IPS-NIHi11 (cell line): Measurements from ENCODE around the gene ATXN7L1.
"Not testable (repeated sequence)": the region's sequence is repeated elsewhere in the genome, so short reads cannot be mapped to it uniquely, and the experiment has no call there.

Experiments used
- DNase-seq: peaks from one replicate; pipeline ENCODE4 v3.0.0; 2012; ENCODE audit warnings: mixed read lengths, low spot score

ATXN7L1 gene

DNA sequence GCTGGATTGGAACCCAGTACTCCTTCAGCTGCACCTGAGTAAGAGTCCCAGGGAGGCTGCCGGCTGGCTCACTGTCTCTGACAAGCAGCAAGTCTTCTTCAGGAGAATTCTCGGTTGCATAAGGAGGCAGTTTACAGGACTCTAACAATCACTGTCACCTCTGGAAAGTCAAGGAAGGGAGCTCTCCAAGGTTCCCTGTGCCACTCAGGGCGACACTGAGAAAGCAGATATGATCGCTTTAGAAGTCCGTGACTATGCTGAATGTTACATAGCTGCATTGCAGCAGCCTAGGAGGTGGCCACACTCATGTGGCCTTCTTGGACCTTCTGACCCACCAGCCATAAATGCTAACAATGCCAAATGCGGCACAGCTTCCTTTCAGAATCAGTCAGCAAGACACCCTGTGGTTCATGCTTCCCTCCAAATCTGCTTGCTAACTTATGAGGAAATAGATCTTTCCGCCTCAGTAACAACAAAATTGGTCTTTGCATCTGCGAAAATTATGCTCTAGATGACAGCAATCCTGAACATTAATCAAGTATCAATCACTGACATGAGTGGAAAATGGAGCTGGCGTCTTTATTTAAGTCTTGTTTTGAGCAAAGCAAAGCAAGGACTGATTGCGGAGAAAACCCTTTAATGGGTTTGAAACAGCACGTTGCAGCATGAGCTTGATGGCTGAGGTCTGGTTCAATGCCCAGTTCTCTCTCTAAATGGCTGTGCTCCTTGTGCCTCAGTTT lies 132.9 kb downstream of the ATXN7L1 start:
- peak; percentile 39 for DNase-seq

GRCh38 chr7:105742787-105743186 lies 133.6 kb downstream of the ATXN7L1 start:
- no peak for DNase-seq

DNA sequence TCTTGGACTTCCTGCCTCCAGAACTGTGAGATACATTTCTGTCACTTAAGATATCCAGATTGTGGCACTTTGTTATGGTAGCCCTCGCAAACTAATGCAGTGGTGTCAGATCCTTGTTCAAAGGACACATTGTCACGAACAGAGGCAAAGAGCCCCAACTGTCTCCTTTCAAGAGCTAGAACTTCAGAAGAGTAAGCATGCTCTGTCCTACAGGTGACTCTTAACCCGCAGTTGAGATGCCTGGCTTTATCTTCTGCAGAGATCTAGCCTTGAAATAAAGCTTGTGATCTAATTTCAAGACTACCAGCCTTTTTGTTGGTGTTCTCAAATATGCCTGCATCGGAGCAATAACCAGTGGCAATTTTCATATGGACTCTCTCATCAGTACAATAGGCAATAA lies 134.4 kb downstream of the ATXN7L1 start:
- DNase-seq, result no peak

DNA sequence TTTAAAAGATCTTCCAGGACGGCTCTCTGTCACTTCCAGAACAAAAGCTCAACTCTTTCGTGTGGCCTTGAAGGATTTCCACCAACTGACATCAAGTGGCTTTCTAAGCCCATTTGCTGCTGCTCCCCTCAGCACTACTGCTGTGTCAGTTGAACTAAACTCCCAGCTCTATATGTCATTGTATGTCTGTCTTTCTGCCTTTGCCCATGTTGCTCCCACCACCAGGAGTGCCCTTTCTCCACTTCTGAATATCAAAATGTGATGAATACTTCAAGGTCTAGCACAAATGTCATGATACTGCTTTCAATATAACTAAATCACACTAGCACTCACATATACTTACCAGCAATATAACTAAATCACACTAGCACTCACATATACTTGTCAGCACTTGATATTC lies 138.3 kb downstream of the ATXN7L1 start:
- DNase-seq, result no peak

DNA sequence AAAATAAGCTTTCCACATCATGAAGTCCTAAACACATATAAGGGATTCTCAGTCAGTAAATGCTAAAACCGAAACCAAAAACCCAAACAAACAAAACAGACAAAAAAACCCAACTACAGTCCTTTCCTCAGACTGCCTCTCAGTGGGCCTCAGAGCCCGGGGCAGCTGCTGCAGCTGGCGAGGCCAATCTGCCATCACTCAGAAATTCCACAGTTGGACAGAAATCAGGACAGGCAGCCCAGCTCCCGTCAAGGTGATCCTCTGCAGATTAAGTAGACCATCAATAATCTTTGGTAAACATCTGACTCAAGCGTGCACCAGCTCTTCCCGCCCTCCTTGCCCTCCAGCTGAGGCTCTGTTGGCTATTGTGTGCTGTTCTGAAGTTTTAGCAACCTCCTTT lies 142.2 kb downstream of the ATXN7L1 start:
- DNase-seq, result no peak

DNA sequence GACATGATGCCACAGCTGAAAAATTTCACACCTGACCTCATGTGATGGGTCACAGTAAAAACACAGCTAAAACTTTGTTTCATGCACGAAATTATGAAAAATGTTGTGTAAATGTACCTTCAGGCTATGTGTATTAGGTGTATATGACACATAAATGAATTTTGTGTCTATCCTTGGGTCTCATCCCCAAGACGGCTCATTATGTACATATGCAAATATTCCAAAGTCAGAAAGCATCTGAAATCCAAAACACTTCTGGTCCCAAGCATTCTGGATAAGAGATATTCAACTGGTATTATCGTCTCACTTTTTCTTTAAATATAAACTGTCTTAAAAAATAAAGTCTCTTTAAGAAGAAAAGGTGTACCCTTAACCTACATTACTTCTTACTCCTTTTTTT lies 145.4 kb downstream of the ATXN7L1 start:
- DNase-seq, result no peak

- no peak for DNase-seq
Observed at GRCh38 chr7:105728028-105728427, 148.4 kb downstream of the ATXN7L1 start.

DNA sequence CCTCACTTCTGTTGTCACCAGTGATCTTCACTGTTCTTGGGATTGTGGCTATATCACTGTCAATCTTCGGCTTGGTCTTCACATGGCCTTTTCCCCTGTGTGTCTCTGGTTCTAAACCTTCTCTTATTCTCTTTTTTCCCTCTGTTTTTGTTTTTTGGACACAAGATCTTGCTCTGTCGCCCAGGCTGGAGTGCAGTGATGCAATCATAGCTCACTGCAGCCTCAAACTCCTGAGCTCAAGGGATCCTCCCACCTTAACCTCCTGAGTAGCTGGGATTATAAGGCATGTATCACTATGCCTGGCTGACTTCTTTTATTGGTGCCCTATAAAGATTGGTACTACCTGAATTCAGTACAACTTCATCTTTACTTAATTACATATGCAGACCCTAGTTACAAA lies 151.7 kb downstream of the ATXN7L1 start:
- DNase-seq, result no peak

GRCh38 chr7:105723572-105723971 lies 152.8 kb downstream of the ATXN7L1 start:
- DNase-seq, result peak; percentile 44

- no peak for DNase-seq
Observed at GRCh38 chr7:105721571-105722104, 154.8 kb downstream of the ATXN7L1 start.

DNA sequence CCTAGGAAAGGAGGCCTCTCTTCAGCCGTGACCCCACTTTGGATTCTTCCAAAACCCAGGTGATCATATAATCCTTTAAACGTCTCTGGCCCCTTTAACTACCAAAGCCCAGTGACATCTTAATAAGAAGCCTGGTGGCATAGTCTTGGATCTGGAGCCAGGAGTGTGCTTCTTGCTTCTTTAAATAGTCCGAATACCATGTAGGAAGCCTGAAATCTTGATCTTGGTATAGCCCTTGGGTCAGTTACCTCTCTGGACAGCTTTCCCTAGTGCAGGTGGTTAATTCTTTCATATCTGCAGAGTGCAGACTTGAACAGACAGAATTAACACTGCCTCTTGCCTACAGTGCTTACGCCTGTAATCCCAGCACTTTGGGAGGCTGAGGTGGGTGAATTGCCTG lies 156.5 kb downstream of the ATXN7L1 start:
- no peak for DNase-seq

DNA sequence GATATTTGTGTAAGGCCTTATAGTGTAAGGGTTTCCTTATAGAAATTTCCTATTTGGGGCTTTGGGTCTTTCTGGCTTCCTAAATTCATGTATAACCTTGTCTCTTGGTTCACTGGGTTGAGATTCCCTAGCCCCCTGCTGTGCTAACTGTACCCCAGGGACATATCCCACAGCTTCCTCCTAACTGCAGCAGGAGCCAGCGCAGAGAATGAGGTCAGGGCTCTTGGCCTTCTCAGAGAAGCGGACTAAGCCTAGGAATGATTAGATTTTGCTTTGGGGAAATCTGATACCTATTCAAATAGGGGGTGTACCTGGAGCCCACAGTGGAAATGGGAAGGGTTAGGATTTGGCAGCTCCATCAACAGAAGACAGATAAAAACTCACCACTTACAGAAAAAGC lies 157.0 kb downstream of the ATXN7L1 start:
- peak; percentile 28 for DNase-seq

DNA sequence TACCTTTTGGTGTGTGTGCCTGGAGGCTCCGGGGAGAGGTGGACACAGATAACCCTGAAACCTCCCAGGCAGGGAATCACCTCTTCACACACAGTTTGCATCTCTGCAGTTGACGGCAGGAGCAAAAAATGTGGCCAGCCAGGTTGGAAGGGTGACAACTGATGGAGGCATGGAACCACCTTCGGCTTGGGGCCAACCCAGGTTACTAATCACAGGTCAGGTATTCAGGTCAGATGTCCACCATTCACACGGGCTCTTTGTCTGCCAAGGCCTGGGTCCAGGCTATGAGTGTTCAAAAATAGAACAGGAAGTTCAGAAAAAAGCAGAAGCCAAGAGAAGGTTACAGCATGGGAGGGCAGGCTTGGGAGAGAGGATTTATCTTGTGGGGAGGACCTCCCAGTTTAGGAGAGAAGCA lies 157.9 kb downstream of the ATXN7L1 start:
- DNase-seq, result no peak

- DNase-seq, result no peak
Observed at GRCh38 chr7:105715528-105715927, 160.9 kb downstream of the ATXN7L1 start.

DNA sequence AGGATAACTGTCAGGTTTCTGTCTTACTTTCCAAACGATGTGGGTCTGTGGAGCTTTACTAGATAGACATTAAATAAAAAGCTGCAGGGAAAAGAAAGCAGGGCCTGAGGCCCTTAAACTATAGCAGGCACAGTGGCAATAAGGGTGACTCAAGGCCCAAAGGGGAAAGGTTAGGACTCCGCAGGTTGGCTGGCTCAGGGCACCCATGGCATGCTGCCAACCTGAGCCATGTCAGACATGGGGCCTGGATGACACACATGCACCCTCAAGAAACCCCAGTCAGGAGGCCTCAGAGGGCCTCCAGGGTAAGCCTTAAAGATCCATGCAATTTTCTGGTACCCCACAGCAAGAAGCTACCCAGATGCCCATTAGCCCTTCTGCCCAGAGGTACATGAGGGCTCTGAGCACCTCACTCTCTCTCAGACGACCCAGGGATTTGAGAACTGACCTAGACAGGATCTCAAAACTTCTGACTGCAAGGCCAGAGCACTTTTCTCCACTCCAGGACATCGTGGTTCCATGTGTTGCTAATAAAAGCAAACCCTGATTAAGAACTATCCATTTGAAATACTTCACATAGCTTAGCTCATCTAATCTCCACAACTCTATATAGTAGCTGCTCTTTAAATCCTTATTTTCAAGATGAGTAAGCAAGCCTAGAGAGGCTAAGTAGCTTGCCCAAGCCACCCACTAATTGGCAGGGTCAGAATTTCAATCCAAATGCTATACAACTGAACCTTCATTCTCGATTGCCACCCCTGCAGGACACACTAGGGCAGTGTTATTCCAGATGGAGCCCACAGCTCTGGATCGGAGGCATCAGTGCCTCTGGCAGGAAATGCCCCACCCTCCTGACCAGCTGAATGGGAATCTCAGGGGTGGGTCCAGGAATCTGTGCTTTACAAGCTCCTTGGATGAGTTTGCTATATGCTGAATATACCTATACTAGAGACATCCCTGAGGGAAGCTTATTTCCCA lies 162.6 kb downstream of the ATXN7L1 start:
- no peak for DNase-seq

GRCh38 chr7:105712877-105713276 lies 163.5 kb downstream of the ATXN7L1 start:
- DNase-seq, result no peak

DNA sequence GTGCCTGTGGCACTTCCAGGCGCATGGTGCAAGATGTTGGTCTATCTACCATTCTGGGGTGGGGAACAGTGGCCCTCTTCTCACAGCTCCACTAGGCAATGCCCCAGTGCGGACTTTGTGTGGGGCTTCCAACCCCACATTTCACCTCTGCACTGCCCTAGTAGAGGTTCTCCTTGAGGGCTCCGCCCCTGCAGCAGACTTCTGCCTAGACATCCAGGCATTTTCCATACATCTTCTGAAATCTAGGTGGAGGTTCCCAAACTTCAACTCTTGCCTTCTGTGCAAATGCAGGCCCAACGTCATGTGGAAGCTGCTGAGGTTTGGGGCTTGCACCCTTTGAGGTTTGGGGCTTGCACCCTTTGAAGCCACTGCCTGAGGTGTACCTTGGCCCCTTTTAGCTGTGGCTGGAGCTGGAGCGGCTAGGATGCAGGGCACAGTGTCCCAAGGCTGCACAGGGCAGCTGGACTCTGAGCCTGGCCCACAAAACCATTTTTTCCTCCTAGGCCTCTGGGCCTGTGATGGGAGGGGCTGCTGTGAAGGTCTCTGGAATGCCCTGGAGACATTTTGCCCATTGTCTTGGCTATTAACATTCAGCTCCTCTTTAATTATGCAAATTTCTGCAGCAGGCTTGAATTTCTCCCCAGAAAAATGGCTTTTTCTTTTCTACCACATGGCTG lies 164.5 kb downstream of the ATXN7L1 start:
- DNase-seq, result no peak

DNA sequence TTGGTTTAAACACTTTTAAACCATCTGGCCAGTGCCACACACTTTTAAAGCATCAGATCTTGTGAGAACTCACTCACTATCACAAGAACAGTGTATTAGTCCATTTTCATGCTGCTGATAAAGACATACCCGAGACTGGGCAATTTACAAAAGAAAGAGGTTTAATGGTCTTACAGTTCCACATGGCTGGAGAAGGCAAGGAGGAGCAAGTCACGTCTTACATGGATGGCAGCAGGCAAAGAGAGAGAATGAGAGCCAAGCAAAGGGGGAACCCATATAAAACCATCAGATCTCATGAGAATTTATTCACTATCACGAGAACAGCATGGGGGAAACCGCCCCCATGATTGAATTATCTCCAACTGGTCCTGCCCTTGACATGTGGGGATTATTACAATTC lies 165.7 kb downstream of the ATXN7L1 start:
- DNase-seq, result not testable (repeated sequence)

- no peak for DNase-seq
Observed at GRCh38 chr7:105708763-105709080, 167.7 kb downstream of the ATXN7L1 start.

- DNase-seq, result no peak
Observed at GRCh38 chr7:105707967-105708762, 168.2 kb downstream of the ATXN7L1 start.

DNA sequence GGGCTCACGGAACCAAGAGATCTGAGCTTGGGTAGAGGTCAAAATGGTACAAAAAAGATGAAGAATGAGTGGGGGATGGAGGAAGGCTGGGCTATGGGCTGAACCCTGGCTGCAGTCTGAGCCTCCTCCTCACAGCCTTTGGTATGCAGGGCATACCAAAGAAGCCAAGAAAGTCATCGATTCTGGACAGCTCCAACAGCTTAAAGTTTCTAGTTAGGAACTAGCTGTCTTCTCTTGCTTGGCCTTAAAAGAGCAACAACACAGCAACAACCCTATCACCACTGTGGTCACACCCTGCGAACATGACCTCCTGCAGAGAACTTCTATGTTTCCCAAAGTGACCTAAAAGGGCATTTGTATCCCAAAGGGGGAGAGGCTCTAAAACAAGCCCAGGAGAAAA lies 169.0 kb downstream of the ATXN7L1 start:
- DNase-seq, result no peak

GRCh38 chr7:105705427-105705826 lies 171.0 kb downstream of the ATXN7L1 start:
- no peak for DNase-seq
